ENCODE data around the gene LRP2BP.

Gene LRP2BP

GRCh38 chr4:185396724-185397385 is 1.1 kb upstream of the LRP2BP start, which contains the start of gene ANKRD37:
Gene ANKRD37, plus strand, starts transcription at chr4:185396841. Its CDS starts 83 bp downstream, at chr4:185396924.
- peak within 1 kb of the TSS; percentile 59 for H3K4me3 ChIP-seq (ENCODE audit: low read length)
- no peak for DNase-seq (ENCODE audit: low read depth, low spot score)

- peak; percentile 93 for DNase-seq (ENCODE audit: low read depth, low spot score)
- peak overlapping the region; percentile 59 for H3K4me3 ChIP-seq (ENCODE audit: low read length)
Observed at GRCh38 chr4:185395956-185396723, 416 bp upstream of the LRP2BP start.

GRCh38 chr4:185394568-185395237 is 1.0 kb downstream of the LRP2BP start:
- no peak for DNase-seq (ENCODE audit: low read depth, low spot score)
- H3K4me3 ChIP-seq (ENCODE audit: low read length): peak overlapping the region; percentile 59

- no peak overlapping the region for H3K4me3 ChIP-seq (ENCODE audit: low read length)
- DNase-seq (ENCODE audit: low read depth, low spot score): no peak
Observed at GRCh38 chr4:185392156-185392555, 3.6 kb downstream of the LRP2BP start.

GRCh38 chr4:185390941-185391340 is 4.8 kb downstream of the LRP2BP start:
- no peak for DNase-seq (ENCODE audit: low read depth, low spot score)
- no peak overlapping the region for H3K4me3 ChIP-seq (ENCODE audit: low read length)

GRCh38 chr4:185387957-185388356 is 7.8 kb downstream of the LRP2BP start:
- no peak overlapping the region for H3K4me3 ChIP-seq (ENCODE audit: low read length)
- no peak for DNase-seq (ENCODE audit: low read depth, low spot score)

GRCh38 chr4:185384930-185385331 is 10.8 kb downstream of the LRP2BP start:
- H3K4me3 ChIP-seq (ENCODE audit: low read length): peak overlapping the region; percentile 37
- DNase-seq (ENCODE audit: low read depth, low spot score): peak; percentile 96

GRCh38 chr4:185384061-185384460 is 11.7 kb downstream of the LRP2BP start:
- no peak overlapping the region; the same call in 1 of the 2 replicates for H3K4me3 ChIP-seq (ENCODE audit: low read length)
- no peak for DNase-seq (ENCODE audit: low read depth, low spot score)

- H3K4me3 ChIP-seq (ENCODE audit: low read length): no peak overlapping the region
- DNase-seq (ENCODE audit: low read depth, low spot score): no peak
Observed at GRCh38 chr4:185383451-185383850, 12.3 kb downstream of the LRP2BP start.

GRCh38 chr4:185382754-185383153 is 13.0 kb downstream of the LRP2BP start:
- no peak for DNase-seq (ENCODE audit: low read depth, low spot score)
- H3K4me3 ChIP-seq (ENCODE audit: low read length): no peak overlapping the region

GRCh38 chr4:185381288-185382196 is 14.2 kb downstream of the LRP2BP start:
- no peak for DNase-seq (ENCODE audit: low read depth, low spot score)
- H3K4me3 ChIP-seq (ENCODE audit: low read length): no peak overlapping the region

- no peak for DNase-seq (ENCODE audit: low read depth, low spot score)
- no peak overlapping the region for H3K4me3 ChIP-seq (ENCODE audit: low read length)
Observed at GRCh38 chr4:185380320-185380719, 15.4 kb downstream of the LRP2BP start.

- DNase-seq (ENCODE audit: low read depth, low spot score): no peak
- H3K4me3 ChIP-seq (ENCODE audit: low read length): no peak overlapping the region
Observed at GRCh38 chr4:185379326-185380295, 16.1 kb downstream of the LRP2BP start.

- no peak overlapping the region for H3K4me3 ChIP-seq (ENCODE audit: low read length)
- no peak for DNase-seq (ENCODE audit: low read depth, low spot score)
Observed at GRCh38 chr4:185378264-185378663, 17.5 kb downstream of the LRP2BP start.

GRCh38 chr4:185374573-185374972 is 21.2 kb downstream of the LRP2BP start:
- no peak for DNase-seq (ENCODE audit: low read depth, low spot score)
- H3K4me3 ChIP-seq (ENCODE audit: low read length): no peak overlapping the region

GRCh38 chr4:185374027-185374426 is 21.7 kb downstream of the LRP2BP start:
- no peak for DNase-seq (ENCODE audit: low read depth, low spot score)
- H3K4me3 ChIP-seq (ENCODE audit: low read length): no peak overlapping the region

- H3K4me3 ChIP-seq (ENCODE audit: low read length): no peak overlapping the region
- DNase-seq (ENCODE audit: low read depth, low spot score): no peak
Observed at GRCh38 chr4:185371702-185372101, 24.0 kb downstream of the LRP2BP start.

All from Jurkat, Clone E6-1 (cell line).